GM21390 (cell line): ENCODE measurements around the gene SPNS3.

Experiments
- ATAC-seq: cut with Tn5 transposase; IDR thresholded peaks from one replicate; pipeline ENCODE4 v1.9.1; 2021; ENCODE audit not compliant: unreplicated experiment

SPNS3 gene

DNA sequence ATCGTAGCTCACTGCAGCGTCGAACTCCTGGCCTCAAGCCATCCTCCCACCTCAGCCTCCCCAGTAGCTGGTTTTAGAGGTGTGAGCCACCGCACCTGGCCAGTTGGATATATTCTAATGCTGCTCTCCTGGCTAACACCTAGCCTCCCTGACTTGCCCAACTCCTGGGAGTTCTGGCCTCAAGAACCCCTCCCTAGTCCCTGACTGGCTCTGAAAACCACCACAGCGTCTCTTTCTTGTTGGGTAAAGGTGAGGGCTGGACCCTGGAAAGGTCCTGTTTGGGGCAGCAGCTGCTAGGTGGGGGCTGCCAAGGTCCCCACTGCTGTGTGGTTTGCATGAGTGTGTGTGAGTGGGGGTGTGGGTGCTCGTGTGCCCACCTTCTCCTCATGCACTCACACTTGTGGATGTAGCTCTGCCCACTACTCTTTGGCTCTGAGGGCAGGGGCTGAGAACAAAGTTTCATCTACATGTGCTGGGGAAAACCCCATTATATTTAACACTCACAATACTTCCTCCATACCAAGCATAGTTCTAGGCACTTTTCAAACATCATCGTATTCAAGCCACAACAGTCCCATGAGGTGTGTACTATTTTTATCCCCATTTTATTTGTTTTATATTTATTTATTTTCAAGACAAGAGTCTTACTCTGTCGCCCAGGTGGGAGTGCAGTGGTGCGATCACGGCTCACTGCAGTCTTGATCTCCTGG, 7.1 kb upstream of the SPNS3 start:
- ATAC-seq, result no peak

DNA sequence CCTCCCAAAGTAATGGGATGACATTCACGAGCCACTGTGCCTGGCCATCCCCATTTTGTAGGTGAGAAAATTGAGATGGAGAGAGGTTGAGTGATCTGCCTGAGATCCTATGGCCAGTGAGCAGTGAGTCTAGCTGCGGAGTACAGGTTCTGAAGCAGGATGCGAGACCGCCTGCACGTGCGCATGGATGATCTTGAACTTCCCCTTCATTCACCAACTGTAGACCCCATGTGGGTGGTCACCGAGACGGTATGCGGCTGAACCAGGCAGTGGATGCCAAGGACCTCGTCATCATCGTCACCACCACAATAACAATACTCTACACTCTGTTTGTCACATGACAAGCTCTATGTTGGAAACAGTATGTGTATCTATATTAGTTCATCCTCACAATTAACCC, 6.2 kb upstream of the SPNS3 start:
- no peak for ATAC-seq

DNA sequence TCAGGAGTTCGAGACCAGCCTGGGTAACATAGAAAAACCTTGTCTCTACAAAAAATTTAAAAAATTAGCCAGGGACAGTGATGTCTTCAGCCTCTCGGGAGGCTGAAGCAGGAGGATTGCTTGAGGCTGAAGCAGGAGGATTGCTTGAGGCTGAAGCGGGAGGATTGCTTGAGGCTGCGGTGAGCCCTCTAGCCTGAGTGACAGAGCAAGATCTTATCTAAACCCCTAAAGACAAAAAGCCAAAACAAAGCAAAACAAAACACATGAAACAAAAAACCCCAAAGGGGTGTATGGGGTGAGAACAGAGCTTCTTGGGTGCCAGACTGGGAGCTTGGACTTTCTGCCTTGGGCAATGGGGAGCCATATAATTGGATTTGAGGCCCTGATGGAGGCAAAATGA, 2.6 kb downstream of the SPNS3 start:
- no peak for ATAC-seq

DNA sequence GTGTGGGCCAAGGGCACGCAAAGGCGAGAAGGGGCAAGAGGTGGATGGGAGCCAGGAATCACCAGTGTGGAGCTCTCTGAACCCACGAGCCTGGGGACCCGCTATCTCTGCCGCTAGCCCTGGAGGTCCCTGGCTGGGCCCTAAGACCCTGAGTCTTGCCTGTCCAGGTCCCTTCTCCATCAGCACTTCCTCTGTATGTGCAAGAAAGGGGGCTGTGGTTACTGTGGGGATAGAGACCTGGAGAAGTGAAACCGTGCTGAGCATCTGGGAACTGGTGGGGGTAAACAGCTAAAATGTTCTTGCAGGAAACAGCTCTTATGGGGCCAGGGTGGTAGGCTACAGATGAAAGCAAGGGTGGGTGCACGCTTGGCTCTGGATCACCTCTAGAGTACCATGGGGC, 3.1 kb downstream of the SPNS3 start:
- ATAC-seq, result no peak

DNA sequence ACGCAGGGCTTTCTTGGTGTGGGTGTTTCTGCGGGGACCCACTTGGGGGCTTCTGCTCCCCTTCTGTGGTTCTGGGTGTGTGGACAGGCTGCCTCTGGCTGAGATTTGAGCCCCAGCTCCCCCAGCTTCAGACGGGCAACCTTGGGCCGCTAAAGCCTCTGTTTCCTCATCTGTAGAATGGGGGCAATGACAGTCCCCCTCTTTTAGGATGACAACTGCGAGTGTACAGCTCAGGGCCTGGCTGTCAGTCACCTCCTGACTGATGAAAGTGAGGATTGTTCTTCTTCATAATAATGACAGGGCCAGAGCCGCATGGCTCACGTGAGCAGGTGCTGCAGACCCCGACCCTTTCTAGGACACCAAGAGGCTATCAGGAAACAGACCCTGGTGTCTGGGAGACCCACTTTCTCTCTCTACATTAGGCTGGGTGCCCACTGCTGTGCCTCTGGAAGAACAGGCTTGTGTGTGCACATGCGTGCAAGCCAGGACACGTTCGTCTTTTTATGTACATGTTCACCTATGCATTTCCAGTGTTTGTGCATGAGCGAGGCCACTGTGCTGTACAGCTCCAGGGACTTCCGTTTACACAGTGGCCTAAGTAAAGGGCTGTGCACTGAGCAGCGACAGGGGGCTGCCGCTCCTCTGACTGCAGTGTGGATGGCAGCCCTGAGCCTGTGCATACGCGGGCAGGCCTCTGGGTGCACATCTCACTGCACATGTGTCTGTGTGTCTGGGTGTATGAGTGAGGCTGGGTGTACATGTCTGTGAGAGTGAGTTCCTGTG, 4.6 kb downstream of the SPNS3 start:
- ATAC-seq, result no peak

DNA sequence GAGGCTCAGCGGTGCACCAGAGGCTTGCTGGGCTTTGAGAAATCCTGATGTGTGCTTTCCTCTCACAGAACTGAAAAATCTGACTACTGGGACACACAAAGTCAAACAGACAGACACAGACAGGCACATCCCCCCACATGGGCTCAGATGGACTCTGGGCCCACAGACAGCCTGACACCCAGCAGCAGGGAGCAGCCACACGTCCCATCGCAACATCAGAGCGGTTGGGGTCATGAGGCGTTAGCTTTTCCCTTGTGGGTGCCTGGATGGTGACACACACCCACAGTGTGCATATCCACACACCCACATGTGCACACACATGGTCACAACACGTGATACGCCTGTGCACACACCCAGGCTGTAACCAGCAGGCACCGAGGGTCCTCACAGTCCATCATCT, 6.3 kb downstream of the SPNS3 start:
- ATAC-seq, result no peak

DNA sequence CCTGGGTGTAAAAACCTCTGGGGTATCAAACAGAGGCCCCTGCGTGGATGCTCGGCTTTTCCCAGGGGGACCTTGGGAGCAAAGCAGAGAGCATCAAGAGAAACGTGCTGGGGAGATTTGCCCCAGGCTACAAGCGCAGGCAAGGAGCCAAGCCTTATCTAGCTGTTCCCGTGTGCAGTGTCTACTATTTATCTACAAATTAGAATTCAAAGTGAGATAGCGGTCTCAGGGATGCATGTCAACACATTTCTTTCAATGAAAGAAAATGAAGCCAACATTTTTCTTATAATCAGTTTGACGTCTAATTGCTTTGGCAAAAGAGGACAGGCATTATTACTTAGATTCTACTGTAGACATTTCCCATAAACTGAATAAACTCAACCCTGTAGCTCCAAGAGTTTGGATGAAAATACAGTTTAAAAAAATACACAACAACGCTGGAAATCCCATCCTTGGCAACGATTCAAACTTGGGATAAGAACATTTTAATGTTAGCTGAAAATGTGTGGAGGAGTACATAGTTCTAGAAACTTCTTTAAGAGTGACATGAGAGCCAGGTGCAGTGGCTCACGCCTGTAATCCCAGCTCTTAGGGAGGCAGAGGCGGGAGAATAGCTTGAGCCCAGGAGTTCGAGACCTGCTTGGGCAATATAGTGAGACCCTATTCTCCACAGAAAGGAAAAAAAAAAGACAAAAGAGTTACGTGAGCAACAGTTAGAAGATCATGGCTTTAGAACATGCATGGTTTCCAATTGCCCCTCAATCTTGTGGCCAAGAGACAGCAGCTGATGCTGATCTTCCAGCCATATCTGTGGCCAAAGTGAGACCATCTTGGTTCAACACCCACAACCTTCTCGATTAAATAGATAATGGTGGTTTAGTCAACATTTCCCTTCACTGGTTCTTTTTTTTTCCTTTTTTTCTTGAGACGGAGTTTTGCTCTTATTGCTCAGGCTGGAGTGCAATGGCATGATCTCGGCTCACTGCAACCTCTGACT, 7.2 kb downstream of the SPNS3 start:
- ATAC-seq, result no peak

DNA sequence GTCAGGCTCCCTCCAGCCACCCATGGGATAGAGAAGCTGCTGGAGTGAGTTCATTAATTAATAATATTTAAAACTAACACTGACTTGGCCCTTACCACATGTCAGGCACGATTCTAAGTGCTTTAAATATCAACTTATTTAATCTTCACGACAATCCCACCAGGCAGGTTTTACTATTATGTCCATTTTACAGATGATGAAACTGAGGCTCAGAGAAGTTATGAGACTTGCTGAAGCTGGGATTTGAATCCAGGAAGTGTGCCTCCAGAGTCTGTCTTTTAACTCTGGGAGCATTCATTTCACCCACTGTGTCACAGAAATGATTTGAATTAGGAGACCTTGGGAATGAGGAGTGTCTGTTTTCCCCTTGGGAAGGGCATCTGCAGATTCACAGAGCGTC, 8.8 kb downstream of the SPNS3 start:
- no peak for ATAC-seq

DNA sequence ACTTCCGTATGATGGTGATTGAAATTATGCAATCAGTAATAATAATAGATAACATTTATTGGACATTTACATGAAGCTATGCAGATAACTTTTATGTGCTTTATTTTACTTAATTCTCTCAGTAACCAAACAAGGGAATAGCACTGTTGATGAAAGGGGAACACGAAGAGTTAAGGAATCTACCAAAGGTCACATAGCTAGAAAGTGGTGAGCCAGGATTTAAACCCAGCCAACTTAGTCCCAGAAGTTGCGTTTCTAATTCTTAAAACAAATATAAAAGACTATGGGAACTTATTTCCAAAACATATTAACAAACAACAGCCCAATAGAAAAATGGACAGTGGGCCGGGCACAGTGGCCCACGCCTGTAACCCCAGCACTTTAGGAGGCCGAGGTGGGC, 9.7 kb downstream of the SPNS3 start:
- ATAC-seq, result no peak

DNA sequence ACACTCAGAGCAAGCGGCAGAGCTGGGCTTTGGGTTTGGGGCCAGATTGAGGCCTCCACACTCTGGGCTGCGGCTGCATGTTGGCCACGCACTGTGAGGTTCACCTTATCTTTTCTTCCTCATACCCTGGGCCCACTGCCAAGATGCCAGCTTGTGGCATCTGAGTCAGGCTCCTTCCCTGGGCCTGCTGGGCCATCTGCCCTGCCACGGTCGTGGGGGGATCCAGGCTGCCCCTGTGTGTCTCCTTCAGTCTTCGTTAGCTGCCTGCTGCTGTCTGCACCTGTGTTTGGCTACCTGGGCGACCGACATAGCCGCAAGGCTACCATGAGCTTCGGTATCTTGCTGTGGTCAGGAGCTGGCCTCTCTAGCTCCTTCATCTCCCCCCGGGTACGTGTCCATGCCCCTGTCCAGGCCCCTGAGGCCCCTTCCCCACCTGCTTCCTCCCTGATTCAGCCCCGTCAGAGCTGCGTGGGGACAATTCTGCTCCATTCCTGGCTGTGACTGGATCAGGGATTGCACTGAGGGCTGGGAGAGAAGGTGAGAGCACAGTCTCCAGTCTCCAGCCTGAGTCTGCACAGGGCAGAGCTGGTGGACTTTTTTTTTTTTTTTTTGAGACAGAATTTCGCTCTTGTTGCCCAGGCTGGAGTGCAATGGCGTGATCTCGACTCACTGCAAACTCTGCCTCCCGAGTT, 11.2 kb downstream of the SPNS3 start:
- no peak for ATAC-seq

DNA sequence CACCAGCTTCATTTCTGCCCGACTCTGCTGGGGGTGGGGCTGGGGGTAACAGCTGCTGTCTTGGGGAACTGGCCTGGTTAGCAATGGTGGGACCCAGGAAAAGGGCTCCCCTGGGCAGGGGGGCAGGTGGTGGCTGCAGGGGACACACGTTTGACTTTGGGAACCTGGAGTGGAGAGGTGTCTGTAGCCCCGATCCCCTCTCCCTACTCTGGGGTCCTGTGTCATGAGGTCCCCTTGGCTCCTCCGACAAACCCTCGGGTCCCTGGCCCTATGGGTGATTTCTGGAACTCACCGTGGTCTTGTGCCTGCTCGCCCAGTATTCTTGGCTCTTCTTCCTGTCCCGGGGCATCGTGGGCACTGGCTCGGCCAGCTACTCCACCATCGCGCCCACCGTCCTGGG, 12.0 kb downstream of the SPNS3 start:
- ATAC-seq, result no peak

DNA sequence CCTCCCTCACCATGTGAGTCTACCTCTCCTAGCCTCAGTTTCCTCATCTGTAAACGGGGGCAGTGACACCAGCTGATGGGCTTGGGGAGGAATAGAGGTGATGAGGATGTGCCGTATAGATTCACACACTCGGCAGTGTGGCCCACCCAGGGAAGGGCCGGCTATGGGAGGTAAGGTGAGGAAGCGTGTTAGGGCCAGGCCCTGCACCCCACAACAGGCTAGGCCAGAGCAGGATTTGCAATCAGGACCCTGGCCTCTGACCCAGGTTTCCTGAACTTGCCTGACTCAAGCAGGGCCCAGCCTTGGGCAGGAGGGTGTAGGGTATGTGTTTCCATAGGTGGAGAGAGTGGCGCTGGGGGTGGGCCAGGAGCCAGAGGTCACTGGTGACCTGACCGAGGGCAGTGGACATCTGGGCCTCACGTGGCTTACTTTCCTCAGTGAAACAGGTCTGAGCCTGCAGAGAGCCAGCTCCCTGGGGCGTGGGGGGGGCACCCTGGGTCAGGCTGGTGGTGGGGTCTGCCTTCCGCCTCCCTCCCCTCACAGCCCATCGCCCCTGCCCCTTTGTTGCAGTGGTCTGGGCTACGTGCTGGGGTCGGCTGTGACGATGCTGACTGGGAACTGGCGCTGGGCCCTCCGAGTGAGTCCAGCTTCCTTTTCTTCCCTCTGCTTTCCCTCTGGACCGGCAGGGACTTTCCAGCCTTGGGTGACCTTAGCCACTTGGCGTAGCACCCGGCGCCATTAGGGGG, 12.8 kb downstream of the SPNS3 start:
- no peak for ATAC-seq

DNA sequence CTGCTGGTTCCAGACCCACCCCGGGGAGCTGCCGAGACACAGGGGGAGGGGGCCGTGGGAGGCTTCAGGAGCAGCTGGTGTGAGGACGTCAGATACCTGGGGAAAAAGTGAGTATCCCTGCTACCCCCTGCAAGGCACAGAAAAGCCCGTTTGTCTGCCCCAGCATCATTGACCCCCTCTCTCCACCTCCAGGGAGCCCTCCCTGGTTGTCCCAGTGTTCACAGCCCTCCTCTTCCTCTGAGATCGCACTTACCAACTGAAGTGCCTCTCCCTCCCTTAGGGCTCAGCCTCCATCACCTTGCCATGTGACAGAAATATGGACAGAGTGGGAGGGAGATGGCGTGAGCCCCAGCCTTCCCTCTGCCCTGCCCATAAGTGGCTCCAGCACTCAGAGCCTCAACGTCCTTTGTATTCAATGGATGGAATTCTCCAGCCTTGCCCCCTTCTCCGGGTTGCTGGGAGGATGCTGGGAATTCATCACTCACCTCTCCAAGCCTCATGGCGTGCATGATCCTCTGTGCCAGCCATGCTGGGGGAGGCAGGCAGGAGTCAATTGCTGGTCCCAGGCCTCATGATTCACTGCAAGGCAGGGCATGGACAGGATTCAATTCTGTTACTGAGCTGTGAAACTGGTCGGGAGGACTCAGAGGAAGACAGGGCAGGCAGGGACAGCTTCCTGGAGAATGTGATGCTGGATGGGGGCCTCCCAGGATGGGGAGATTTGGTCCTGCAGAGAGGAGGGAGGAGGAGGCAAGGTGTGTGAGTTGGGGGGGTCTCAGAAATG, 14.6 kb downstream of the SPNS3 start:
- ATAC-seq, result no peak

DNA sequence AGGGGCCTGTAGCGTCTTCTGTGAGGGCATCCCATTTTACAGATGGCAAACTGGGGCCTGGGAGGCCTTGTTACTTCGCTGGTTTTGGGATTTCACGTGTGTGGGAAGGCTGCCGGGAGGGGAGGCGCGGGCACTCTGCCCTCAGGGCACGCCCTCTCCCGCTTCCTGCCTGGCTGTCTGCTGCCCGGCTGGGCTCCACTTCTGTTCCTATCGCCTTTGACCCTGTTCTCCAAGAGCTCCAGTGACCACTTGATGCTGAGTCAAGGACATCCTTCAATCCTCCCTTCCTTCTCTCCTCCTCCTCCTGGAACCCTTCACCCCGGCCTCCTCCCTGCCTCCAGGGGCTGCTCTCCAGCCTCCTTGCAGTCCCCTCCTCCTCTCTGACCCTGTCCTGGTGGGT, 16.0 kb downstream of the SPNS3 start:
- ATAC-seq, result no peak

DNA sequence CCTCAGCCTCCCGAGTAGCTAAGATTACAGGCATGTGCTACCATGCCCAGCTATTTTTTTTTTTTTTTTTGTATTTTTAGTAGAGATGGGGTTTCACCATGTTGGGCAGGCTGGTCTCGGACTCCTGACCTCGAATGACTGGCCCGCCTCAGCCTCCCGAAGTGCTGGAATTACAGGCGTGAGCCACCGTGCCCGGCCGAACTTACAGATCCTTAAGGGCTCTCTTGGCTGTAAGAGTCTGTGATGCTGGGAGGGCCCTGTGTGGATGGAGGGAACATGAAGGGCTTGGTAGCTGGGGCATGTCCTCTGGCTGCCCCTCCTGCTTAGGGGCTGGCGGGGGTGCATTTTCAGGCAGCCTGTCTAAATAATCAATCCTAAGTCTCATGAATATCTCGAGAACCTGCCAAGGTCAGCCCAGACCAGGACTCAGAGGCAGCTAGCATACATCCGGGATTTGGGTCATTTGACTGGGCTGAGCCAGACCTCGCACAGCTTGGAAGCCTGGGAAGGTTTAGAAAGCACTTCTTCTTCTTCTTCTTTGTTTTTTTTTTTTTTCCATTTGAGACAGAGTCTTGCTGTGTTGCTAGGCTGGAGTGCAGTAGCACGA, 17.1 kb downstream of the SPNS3 start:
- ATAC-seq, result no peak

DNA sequence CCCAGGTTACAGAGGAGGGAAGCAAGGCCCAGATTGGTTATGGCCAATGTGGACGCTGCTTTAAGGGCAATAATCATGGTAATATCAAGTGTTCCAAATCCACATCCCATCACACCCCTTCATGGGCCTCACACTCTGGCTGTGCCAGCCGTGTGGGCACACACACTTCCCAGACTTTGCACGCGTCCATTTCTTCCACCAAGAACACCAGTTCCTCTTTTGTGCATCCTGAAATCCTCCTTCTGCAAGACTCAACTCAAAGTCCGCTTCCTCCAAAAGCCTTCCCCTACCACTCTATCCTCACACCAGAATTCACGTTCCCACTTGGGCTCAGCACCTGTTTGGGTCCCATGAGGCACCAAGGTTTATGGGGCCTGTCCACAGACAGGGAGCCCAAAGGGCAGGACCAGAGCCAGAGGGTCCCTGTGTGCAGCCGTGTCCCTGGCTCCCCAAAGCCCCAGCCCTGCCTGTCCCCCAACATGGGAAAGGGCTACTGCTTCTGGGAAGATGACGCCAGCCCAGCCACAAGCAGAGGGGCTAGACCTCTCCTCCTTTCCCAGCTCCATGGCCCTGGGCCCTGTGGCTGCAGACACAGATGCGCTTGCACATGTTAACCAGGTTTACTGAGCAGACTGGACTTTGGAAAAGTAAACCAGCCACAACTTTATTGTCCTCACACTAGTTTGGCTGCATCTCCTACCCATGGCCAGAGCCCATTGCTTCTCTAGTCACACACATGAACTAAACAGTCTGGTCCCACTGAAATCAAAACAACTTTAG, 20.3 kb downstream of the SPNS3 start:
- ATAC-seq, result no peak

DNA sequence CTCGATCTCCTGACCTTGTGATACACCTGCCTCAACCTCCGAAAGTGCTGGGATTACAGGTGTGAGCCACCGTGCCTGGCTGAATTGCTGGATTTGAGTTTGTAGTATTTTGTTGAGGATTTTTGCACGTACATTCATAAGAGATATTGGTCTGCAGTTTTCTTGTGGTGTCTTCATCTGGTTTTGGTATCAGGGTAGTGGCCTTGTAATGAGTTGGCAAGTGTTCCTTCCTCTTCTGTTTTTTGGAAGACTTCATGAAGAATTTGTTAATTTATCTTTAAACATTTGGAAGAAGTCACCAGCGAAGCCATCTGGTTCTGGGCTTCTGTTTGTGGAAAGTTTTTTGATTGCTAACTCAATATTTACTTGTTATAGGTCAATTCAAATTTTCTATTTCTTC, 26.9 kb downstream of the SPNS3 start:
- no peak for ATAC-seq

DNA sequence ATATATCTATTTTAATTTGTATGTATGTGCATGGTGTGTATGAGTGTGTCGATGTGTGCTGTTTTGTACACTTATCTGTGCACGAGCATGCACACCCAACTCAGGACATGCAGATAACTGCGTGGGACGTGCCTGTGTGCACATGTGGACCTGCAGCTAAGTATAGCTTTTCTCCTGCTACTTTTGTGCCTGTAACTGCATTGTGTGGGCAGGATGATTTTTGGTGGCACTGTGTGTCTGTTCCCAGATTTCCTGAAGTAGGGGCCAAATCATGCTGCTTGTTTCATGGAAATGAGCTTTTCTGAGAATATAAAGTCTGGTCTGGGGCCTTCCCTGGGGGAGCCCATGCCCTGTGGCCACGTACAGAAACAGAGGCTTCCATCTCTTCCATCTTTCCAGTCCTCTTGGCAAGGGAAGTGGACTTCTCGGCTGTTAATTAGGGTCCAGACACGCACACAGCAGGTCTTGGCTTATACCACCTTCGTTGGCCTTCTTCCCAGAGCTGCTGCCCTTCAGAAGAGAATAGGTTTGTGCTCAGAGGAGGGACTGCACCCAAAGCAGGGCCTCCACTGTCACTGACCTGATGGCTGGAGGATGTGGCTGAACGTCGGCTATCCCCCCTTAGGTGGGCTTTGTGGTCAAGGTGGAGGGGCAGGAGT, 30.2 kb downstream of the SPNS3 start:
- ATAC-seq, result no peak
